Mesothelial cell of epicardium (in vitro differentiated cells): Measurements from ENCODE around the gene PTCD2. TPM values are rescaled to one million over a fixed set of nuclear protein-coding genes. Genes with fewer than 3 reads are reported as not detected.
A peak's percentile ranks its signal among the peaks of the same experiment; 100 is the strongest.

Source experiments
- DNase-seq, 2 experiments: peaks; one replicate each; pipeline ENCODE4 v3.0.0; 2021; ENCODE audit warnings: low spot score in 2 of 2; ENCODE audit not compliant: unreplicated experiment in 2 of 2
- H3K27ac Mint-ChIP-seq: 2 replicates; pipeline ENCODE4 v1.8.0; 2021; ENCODE audit warnings: mixed read lengths
- H3K27me3 Mint-ChIP-seq: 2 replicates; pipeline ENCODE4 v1.8.0; 2021; ENCODE audit warnings: low read depth, mixed read lengths
- H3K36me3 Mint-ChIP-seq: 2 replicates; pipeline ENCODE4 v1.8.0; 2021; ENCODE audit warnings: mixed read lengths
- H3K4me1 Mint-ChIP-seq: 2 replicates; pipeline ENCODE4 v1.8.0; 2021; ENCODE audit warnings: mixed read lengths
- H3K4me3 Mint-ChIP-seq: 2 replicates; pipeline ENCODE4 v1.8.0; 2021; ENCODE audit warnings: mild to moderate bottlenecking, moderate library complexity, mixed read lengths
- H3K9me3 Mint-ChIP-seq: 2 replicates; pipeline ENCODE4 v1.8.0; 2021; ENCODE audit warnings: mixed read lengths
- CTCF ChIP-seq: fragments of 200-600 bp; sonication (generic); IDR thresholded peaks from one replicate; pipeline ENCODE4 v1.5.0; 2021; ENCODE audit warnings: antibody characterized with exemption; ENCODE audit not compliant: unreplicated experiment
- total RNA-seq: library from RNA; stranded (reverse); gene quantifications from 3 replicates; pipeline ENCODE4 v1.2.1, GENCODE V29; 2021

PTCD2 gene
- total RNA-seq, 1 donor from 2014 or later = 12.2 TPM

- no peak for DNase-seq
- peaks cover 12% of the 10 kb centered on the region for H3K9me3 Mint-ChIP-seq
- H3K27me3 Mint-ChIP-seq = no peaks in the 10 kb centered on the region
- no peak overlapping the region for H3K4me3 Mint-ChIP-seq
- H3K36me3 Mint-ChIP-seq = peaks cover 26% of the 10 kb centered on the region
- peak overlapping the region; percentile 88 for H3K27ac Mint-ChIP-seq
- H3K4me1 Mint-ChIP-seq = peaks cover 47% of the 10 kb centered on the region
- TF ChIP-seq CTCF = peak; percentile 18
Measured at GRCh38 chr5:72280581-72281069, 39.5 kb upstream of the PTCD2 start.

GRCh38 chr5:72281430-72281763 is 38.8 kb upstream of the PTCD2 start:
- Mint-ChIP-seq H3K27me3 (no peaks in the 10 kb centered on the region), H3K27ac (peak overlapping the region; percentile 88), H3K36me3 (peaks cover 18% of the 10 kb centered on the region), H3K4me3 (no peak overlapping the region), H3K9me3 (peaks cover 5% of the 10 kb centered on the region), H3K4me1 (peaks cover 50% of the 10 kb centered on the region)
- no peak for TF ChIP-seq CTCF
- no peak for DNase-seq

- Mint-ChIP-seq H3K4me3 (no peak overlapping the region), H3K27ac (peak overlapping the region; percentile 88), H3K4me1 (peaks cover 50% of the 10 kb centered on the region), H3K27me3 (no peaks in the 10 kb centered on the region), H3K9me3 (peaks cover 3% of the 10 kb centered on the region), H3K36me3 (peaks cover 16% of the 10 kb centered on the region)
- TF ChIP-seq CTCF = no peak
- DNase-seq = no peak
Measured at GRCh38 chr5:72281764-72282499, 38.2 kb upstream of the PTCD2 start.

- Mint-ChIP-seq H3K4me3 (no peak overlapping the region), H3K9me3 (peaks cover 3% of the 10 kb centered on the region), H3K27ac (peak overlapping the region; percentile 88), H3K4me1 (peaks cover 50% of the 10 kb centered on the region), H3K27me3 (no peaks in the 10 kb centered on the region), H3K36me3 (peaks cover 13% of the 10 kb centered on the region)
- no peak for DNase-seq
- no peak for TF ChIP-seq CTCF
Measured at GRCh38 chr5:72282878-72283277, 37.3 kb upstream of the PTCD2 start.

- Mint-ChIP-seq H3K36me3 (peaks cover 12% of the 10 kb centered on the region), H3K27ac (peak overlapping the region; percentile 88), H3K27me3 (no peaks in the 10 kb centered on the region), H3K4me1 (peaks cover 50% of the 10 kb centered on the region), H3K4me3 (no peak overlapping the region), H3K9me3 (peaks cover 2% of the 10 kb centered on the region)
- no peak for DNase-seq
- no peak for TF ChIP-seq CTCF
Measured at GRCh38 chr5:72283358-72283757, 36.8 kb upstream of the PTCD2 start.
